Liver (tissue), 3 donors: ENCODE results near the gene SECISBP2L.

ENCODE experiments used
- GABPA ChIP-seq, 2 donors: IDR thresholded peaks in 1 of 2; conservative IDR thresholded peaks in 1 of 2; 2 replicates each; pipeline ENCODE4 v1.6.1; 2016; ENCODE audit warnings: antibody characterized with exemption in 2 of 2, mild to moderate bottlenecking in 1 of 2, moderate library complexity in 1 of 2
- HNF4G ChIP-seq: IDR thresholded peaks from 2 replicates; pipeline ENCODE4 v1.6.1; 2016; ENCODE audit warnings: antibody characterized with exemption
- RAD21 ChIP-seq, 2 donors: IDR thresholded peaks; 2 replicates each; pipeline ENCODE4 v1.6.1; 2016; ENCODE audit warnings: antibody characterized with exemption in 2 of 2, mild to moderate bottlenecking in 2 of 2
- TAF1 ChIP-seq: conservative IDR thresholded peaks from 2 replicates; pipeline ENCODE4 v1.6.1; 2016; ENCODE audit warnings: antibody characterized with exemption, mild to moderate bottlenecking
- YY1 ChIP-seq: IDR thresholded peaks from 2 replicates; pipeline ENCODE4 v1.6.1; 2016; ENCODE audit warnings: antibody characterized with exemption, mild to moderate bottlenecking
- TF ChIP-seq, protein P1 (sequence below): fragments of 150-350 bp; IDR thresholded peaks from 2 replicates; pipeline ENCODE4 v1.5.1; 2017; ENCODE audit warnings: improper control_type of control experiment, low read depth, low read length; ENCODE audit not compliant: missing input control
- TF ChIP-seq, protein P2 (sequence below): IDR thresholded peaks from 2 replicates; pipeline ENCODE4 v1.6.1; 2016; ENCODE audit warnings: antibody characterized with exemption
- TF ChIP-seq, protein P3 (sequence below): IDR thresholded peaks from 2 replicates; pipeline ENCODE4 v1.6.1; 2016; ENCODE audit warnings: antibody characterized with exemption
- donor health status: healthy.
- donor health status: healthy.

DNA sequence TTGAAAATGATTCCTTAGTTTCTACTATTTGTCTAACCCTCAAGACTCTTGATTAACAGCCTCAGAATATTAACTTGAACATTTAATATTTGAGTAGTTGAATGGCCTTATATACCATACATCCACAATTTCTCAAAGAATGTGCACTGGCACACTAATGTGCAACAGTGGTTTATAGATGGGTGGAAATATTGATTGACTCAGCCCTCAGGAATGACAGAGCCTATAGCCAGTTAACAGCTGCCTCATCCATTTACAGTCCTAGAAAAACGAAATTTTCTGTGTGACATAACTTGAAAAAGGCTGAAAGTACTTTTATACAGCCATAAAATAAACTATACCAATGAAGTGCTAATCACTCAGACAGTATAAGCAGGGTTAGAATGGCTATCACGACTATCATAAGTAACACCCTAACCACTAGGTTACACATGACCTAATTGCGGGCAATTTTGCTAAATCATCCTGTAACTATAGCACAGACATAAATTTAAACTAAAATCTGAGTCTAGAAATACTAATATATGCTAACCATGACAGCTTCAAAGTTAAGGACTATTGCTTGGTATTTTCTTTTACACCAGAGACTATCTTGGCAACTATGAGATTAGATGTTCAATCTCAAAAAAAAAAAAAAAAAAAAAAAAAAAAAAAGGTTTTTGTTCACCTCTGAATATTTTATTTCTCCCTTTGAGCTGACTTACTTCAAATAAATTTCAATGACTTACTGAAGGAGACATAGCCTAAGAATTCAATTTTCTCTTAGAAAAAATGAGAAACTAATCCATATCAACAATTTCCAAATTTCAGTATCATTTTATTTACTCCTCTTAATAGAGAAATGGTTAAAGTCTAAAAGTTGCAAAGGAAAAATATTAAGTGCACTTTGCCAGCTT, 9.3 kb downstream of the SECISBP2L start:
- TF ChIP-seq, protein P1, sequence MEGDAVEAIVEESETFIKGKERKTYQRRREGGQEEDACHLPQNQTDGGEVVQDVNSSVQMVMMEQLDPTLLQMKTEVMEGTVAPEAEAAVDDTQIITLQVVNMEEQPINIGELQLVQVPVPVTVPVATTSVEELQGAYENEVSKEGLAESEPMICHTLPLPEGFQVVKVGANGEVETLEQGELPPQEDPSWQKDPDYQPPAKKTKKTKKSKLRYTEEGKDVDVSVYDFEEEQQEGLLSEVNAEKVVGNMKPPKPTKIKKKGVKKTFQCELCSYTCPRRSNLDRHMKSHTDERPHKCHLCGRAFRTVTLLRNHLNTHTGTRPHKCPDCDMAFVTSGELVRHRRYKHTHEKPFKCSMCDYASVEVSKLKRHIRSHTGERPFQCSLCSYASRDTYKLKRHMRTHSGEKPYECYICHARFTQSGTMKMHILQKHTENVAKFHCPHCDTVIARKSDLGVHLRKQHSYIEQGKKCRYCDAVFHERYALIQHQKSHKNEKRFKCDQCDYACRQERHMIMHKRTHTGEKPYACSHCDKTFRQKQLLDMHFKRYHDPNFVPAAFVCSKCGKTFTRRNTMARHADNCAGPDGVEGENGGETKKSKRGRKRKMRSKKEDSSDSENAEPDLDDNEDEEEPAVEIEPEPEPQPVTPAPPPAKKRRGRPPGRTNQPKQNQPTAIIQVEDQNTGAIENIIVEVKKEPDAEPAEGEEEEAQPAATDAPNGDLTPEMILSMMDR, result no peak
- TF ChIP-seq TAF1, result no peak
- TF ChIP-seq, protein P2, sequence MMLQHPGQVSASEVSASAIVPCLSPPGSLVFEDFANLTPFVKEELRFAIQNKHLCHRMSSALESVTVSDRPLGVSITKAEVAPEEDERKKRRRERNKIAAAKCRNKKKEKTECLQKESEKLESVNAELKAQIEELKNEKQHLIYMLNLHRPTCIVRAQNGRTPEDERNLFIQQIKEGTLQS, result no peak
- TF ChIP-seq HNF4G, result no peak
- no peak for TF ChIP-seq YY1
- TF ChIP-seq RAD21 (IDR thresholded peaks at IDR 0.05), result no peak
- TF ChIP-seq, protein P3, sequence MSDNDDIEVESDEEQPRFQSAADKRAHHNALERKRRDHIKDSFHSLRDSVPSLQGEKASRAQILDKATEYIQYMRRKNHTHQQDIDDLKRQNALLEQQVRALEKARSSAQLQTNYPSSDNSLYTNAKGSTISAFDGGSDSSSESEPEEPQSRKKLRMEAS, result no peak
- TF ChIP-seq GABPA (IDR thresholded peaks at IDR 0.05 in 1 of 2, conservative IDR thresholded peaks at IDR 0.05 in 1 of 2), result no peak
